Upper lobe of left lung (tissue), 6 donors: ENCODE measurements around the gene MTTP. TPM values are rescaled to one million over a fixed set of nuclear protein-coding genes. Genes with fewer than 3 reads are reported as not detected.
A peak's percentile ranks its signal among the peaks of the same experiment; 100 is the strongest.

Source experiments
- ATAC-seq, 2 donors: fragments of 200-7000 bp; cut with Tn5 transposase; one replicate each; pipeline ENCODE4 v1.9.1; 2022; ENCODE audit warnings: mild to moderate bottlenecking in 2 of 2, moderate library complexity in 2 of 2; ENCODE audit not compliant: low FRiP score in 2 of 2
- DNase-seq, 2 donors: peaks; one replicate each; pipeline ENCODE4 v3.0.0-alpha.2; 2019 to 2020
- H3K27ac ChIP-seq, 4 donors: fragments of 200-600 bp; sonication (generic); one replicate each; pipeline ENCODE4 v1.5.1; 2016 to 2019
- H3K27me3 ChIP-seq, 4 donors: fragments of 200-600 bp; sonication (generic); one replicate each; pipeline ENCODE4 v1.5.1; 2017 to 2019
- H3K36me3 ChIP-seq, 4 donors: fragments of 200-600 bp; sonication (generic); one replicate each; pipeline ENCODE4 v1.5.1; 2016 to 2019
- H3K4me1 ChIP-seq, 4 donors: fragments of 200-600 bp; sonication (generic); one replicate each; pipeline ENCODE4 v1.5.1; 2018 to 2019
- H3K4me3 ChIP-seq, 4 donors: fragments of 200-600 bp; sonication (generic); one replicate each; pipeline ENCODE4 v1.5.1; 2017 to 2019; ENCODE audit warnings: mild to moderate bottlenecking in 2 of 4, moderate library complexity in 1 of 4
- H3K9me3 ChIP-seq, 4 donors: fragments of 200-600 bp; sonication (generic); one replicate each; pipeline ENCODE4 v1.5.1; 2018 to 2019
- CTCF ChIP-seq, 6 experiments: fragments of 450-650 bp in 4 of 6; fragments of 200-600 bp in 2 of 6; sonication (generic) in 2 of 6; IDR thresholded peaks; one replicate each; pipeline ENCODE4 v1.5.1; 2016 to 2019; ENCODE audit warnings: antibody characterized with exemption in 6 of 6
- EP300 ChIP-seq, 4 donors: sonication (generic); formaldehyde crosslinking; IDR thresholded peaks; one replicate each; pipeline ENCODE4 v1.5.1; 2017; ENCODE audit warnings: antibody characterized with exemption in 4 of 4, control low read depth in 2 of 4
- POLR2A ChIP-seq, 4 donors: fragments of 450-650 bp; IDR thresholded peaks; one replicate each; pipeline ENCODE4 v1.5.1; 2016 to 2017; ENCODE audit warnings: antibody characterized with exemption in 4 of 4, mild to moderate bottlenecking in 2 of 4
- POLR2AphosphoS5 ChIP-seq, 2 donors: sonication (generic); formaldehyde crosslinking; IDR thresholded peaks; one replicate each; pipeline ENCODE4 v1.5.1; 2017; ENCODE audit warnings: antibody characterized with exemption in 2 of 2
- WGBS, 2 donors: methylation state at CpG; one replicate each; pipeline ENCODE4 v1.1.5; 2017 to 2018; 5-methylcytosine and 5-hydroxymethylcytosine counted together
- total RNA-seq, 6 donors: library from RNA; depleted of rRNA in 4 of 6; stranded (reverse); fragments of >200 nt in 4 of 6; gene quantifications; one replicate each; pipeline versions ENCODE4 v1.1.0 to v1.2.1, GENCODE V29; 2016 to 2021
- donor health status: DM: no; HTN: no; CAD: no; lungs with moderate emphysema.
- donor health status: DM: no; HTN: yes; CAD: no; lungs with severe emphysema.

Gene MTTP
- total RNA-seq, 6 donors from 2014 or later, result 0.22 to 0.79 (median 0.47) TPM; not detected in 1

- DNase-seq (no peak), ATAC-seq (no peak)
- Histone ChIP-seq H3K27ac (no peak overlapping the region), H3K36me3 (no peaks in the 10 kb centered on the region), H3K9me3 (no peaks in the 10 kb centered on the region), H3K27me3 (no peaks in the 10 kb centered on the region), H3K4me1 (no peaks in the 10 kb centered on the region), H3K4me3 (no peak overlapping the region)
- WGBS, 2 donors, result 84 to 91% methylated on average over 3 of the region's 3 CpGs
- no peak for TF ChIP-seq POLR2AphosphoS5 (IDR thresholded peaks at IDR 0.05)
- TF ChIP-seq POLR2A (IDR thresholded peaks at IDR 0.05), result no peak
- no peak for TF ChIP-seq CTCF (IDR thresholded peaks at IDR 0.05)
- TF ChIP-seq EP300 (IDR thresholded peaks at IDR 0.05), result no peak
Measured at GRCh38 chr4:99635601-99636000, 61.0 kb downstream of the MTTP start.

GRCh38 chr4:99636422-99636821 lies 61.8 kb downstream of the MTTP start:
- DNase-seq (no peak), ATAC-seq (no peak)
- Histone ChIP-seq H3K27ac (no peak overlapping the region), H3K4me3 (no peak overlapping the region), H3K36me3 (no peaks in the 10 kb centered on the region), H3K27me3 (no peaks in the 10 kb centered on the region), H3K4me1 (no peaks in the 10 kb centered on the region), H3K9me3 (no peaks in the 10 kb centered on the region)
- no peak for TF ChIP-seq EP300 (IDR thresholded peaks at IDR 0.05)
- no peak for TF ChIP-seq POLR2A (IDR thresholded peaks at IDR 0.05)
- 78 to 90% methylated on average over 2 of the region's 2 CpGs for WGBS, 2 donors

GRCh38 chr4:99637174-99637573 lies 62.5 kb downstream of the MTTP start:
- no peaks in the 10 kb centered on the region for H3K27me3 ChIP-seq
- no peaks in the 10 kb centered on the region for H3K36me3 ChIP-seq
- no peaks in the 10 kb centered on the region for H3K9me3 ChIP-seq
- no peak for ATAC-seq
- 79 to 85% methylated on average over 5 of the region's 5 CpGs for WGBS, 2 donors
- no peak for TF ChIP-seq POLR2A (IDR thresholded peaks at IDR 0.05)
- TF ChIP-seq EP300 (IDR thresholded peaks at IDR 0.05), result no peak
- TF ChIP-seq POLR2AphosphoS5 (IDR thresholded peaks at IDR 0.05), result no peak
- no peak overlapping the region for H3K4me3 ChIP-seq
- H3K4me1 ChIP-seq, result no peaks in the 10 kb centered on the region
- H3K27ac ChIP-seq, result no peak overlapping the region
- no peak for DNase-seq

GRCh38 chr4:99640676-99641075 lies 66.1 kb downstream of the MTTP start:
- 58 to 69% methylated on average over 2 of the region's 2 CpGs for WGBS, 2 donors

GRCh38 chr4:99642725-99643489 lies 68.3 kb downstream of the MTTP start:
- Histone ChIP-seq H3K27me3 (no peaks in the 10 kb centered on the region), H3K4me3 (no peak overlapping the region), H3K4me1 (no peaks in the 10 kb centered on the region), H3K9me3 (no peaks in the 10 kb centered on the region), H3K27ac (no peak overlapping the region), H3K36me3 (no peaks in the 10 kb centered on the region)
- WGBS, 2 donors, result 71 to 77% methylated on average over 7 of the region's 7 CpGs
- ATAC-seq (peak in 1 of 2 donors; percentile 58), DNase-seq (no peak)
- TF ChIP-seq CTCF (IDR thresholded peaks at IDR 0.05) (no peak), POLR2AphosphoS5 (IDR thresholded peaks at IDR 0.05) (no peak), POLR2A (IDR thresholded peaks at IDR 0.05) (no peak), EP300 (IDR thresholded peaks at IDR 0.05) (no peak)

More at GRCh38 chr4:99640676-99641075, 66.1 kb downstream of the MTTP start:
- no peak overlapping the region for H3K4me3 ChIP-seq
- no peak for DNase-seq
- no peaks in the 10 kb centered on the region for H3K36me3 ChIP-seq
- no peaks in the 10 kb centered on the region for H3K9me3 ChIP-seq
- no peak for ATAC-seq
- no peaks in the 10 kb centered on the region for H3K4me1 ChIP-seq
- no peak for TF ChIP-seq CTCF (IDR thresholded peaks at IDR 0.05)
- no peak for TF ChIP-seq EP300 (IDR thresholded peaks at IDR 0.05)
- TF ChIP-seq POLR2AphosphoS5 (IDR thresholded peaks at IDR 0.05), result no peak
- TF ChIP-seq POLR2A (IDR thresholded peaks at IDR 0.05), result no peak
- no peak overlapping the region for H3K27ac ChIP-seq
- H3K27me3 ChIP-seq, result no peaks in the 10 kb centered on the region

GRCh38 chr4:99644453-99644852 lies 69.8 kb downstream of the MTTP start:
- 77 to 79% methylated on average over 5 of the region's 5 CpGs for WGBS, 2 donors
- H3K36me3 ChIP-seq, result no peaks in the 10 kb centered on the region
- TF ChIP-seq POLR2A (IDR thresholded peaks at IDR 0.05), result no peak
- no peak for TF ChIP-seq POLR2AphosphoS5 (IDR thresholded peaks at IDR 0.05)
- TF ChIP-seq EP300 (IDR thresholded peaks at IDR 0.05), result no peak
- no peak for TF ChIP-seq CTCF (IDR thresholded peaks at IDR 0.05)
- H3K27me3 ChIP-seq, result no peaks in the 10 kb centered on the region
- H3K27ac ChIP-seq, result no peak overlapping the region
- no peak for DNase-seq
- H3K9me3 ChIP-seq, result no peaks in the 10 kb centered on the region
- H3K4me1 ChIP-seq, result no peaks in the 10 kb centered on the region
- ATAC-seq, result no peak
- no peak overlapping the region for H3K4me3 ChIP-seq
